ENCODE data around the gene HEATR3. TPM values are rescaled to one million over a fixed set of nuclear protein-coding genes. Genes with fewer than 3 reads are reported as not detected.

The HEATR3 gene
- total and polyA plus RNA-seq, 2 of the 8 experiments (the other 6 are each of a cell fraction or from before 2014, with no cell fraction given): 13.0 to 29.2 TPM

- ChIA-PET POLR2A (ENCODE audit: partially characterized antibody) (no interaction called here), CTCF (ENCODE audit: partially characterized antibody) (no interaction called here)
- no peak overlapping the region for H2BK120ac ChIP-seq (replicated peaks; ENCODE audit: low read depth, low read length)
- no peaks in the 10 kb centered on the region for H3K79me2 ChIP-seq (ENCODE audit: control insufficient read depth in 1 of 2, insufficient read depth in 2 of 2, low read length in 2 of 2)
- H3K23ac ChIP-seq (ENCODE audit: insufficient read length): no peak overlapping the region
- FAIRE-seq (no peak), DNase-seq (ENCODE audit: low read depth in 1 of 2, low spot score in 2 of 2) (no peak)
- no peak overlapping the region for H3K4me2 ChIP-seq (ENCODE audit: insufficient read depth in 1 of 2, low read depth in 2 of 2, low read length in 2 of 2)
- no peak overlapping the region for H3K56ac ChIP-seq (replicated peaks; ENCODE audit: insufficient read length, low read depth, low read length)
- H3K27me3 ChIP-seq (replicated peaks in 1 of 4; ENCODE audit: control insufficient read depth in 3 of 4, extremely low read depth in 1 of 4, insufficient read depth in 3 of 4, low read length in 3 of 4): no peaks in the 10 kb centered on the region
- H3K9me3 ChIP-seq (ENCODE audit: insufficient read depth in 2 of 2, low read depth in 1 of 2, low read length in 1 of 2): no peaks in the 10 kb centered on the region
- H2AFZ ChIP-seq (ENCODE audit: low read length): no peak overlapping the region
- no peaks in the 10 kb centered on the region for H3K23me2 ChIP-seq (ENCODE audit: low read depth, low read length)
- H4K20me1 ChIP-seq (replicated peaks in 1 of 2; ENCODE audit: control insufficient read depth in 1 of 2, insufficient read depth in 2 of 2, low read length in 2 of 2): no peaks in the 10 kb centered on the region
- H2BK20ac ChIP-seq (ENCODE audit: low read length): no peak overlapping the region
- H2AK5ac ChIP-seq (ENCODE audit: low read depth, low read length): no peak overlapping the region
- H3K4me3 ChIP-seq (ENCODE audit: extremely low read depth in 1 of 4, insufficient read depth in 2 of 4, low read depth in 3 of 4, low read length in 4 of 4): no peak overlapping the region
- H3K4ac ChIP-seq (replicated peaks; ENCODE audit: insufficient read length, low read depth, low read length): no peak overlapping the region
- no peak overlapping the region for H2BK15ac ChIP-seq (ENCODE audit: low read length)
- H2BK5ac ChIP-seq (ENCODE audit: low read depth, low read length): no peak overlapping the region
- H3K36me3 ChIP-seq (ENCODE audit: control insufficient read depth in 2 of 4, insufficient read depth in 4 of 4, low read length in 3 of 4): no peaks in the 10 kb centered on the region
- H2BK12ac ChIP-seq (ENCODE audit: low read depth, low read length): no peak overlapping the region
- H3K14ac ChIP-seq (ENCODE audit: insufficient read length): no peak overlapping the region
- no peak overlapping the region for H3K27ac ChIP-seq (ENCODE audit: low read depth, low read length)
- H4K5ac ChIP-seq (ENCODE audit: insufficient read length, low read depth, low read length): no peak overlapping the region
- H3K4me1 ChIP-seq (replicated peaks in 1 of 4; ENCODE audit: control insufficient read depth in 3 of 4, insufficient read depth in 4 of 4, low read length in 3 of 4): no peaks in the 10 kb centered on the region
- H4K8ac ChIP-seq (ENCODE audit: extremely low read depth, insufficient read depth, low read length): no peak overlapping the region
- TF ChIP-seq TBP (IDR thresholded peaks at IDR 0.05; ENCODE audit: low read depth, low read length) (no peak), CBX5 (IDR thresholded peaks at IDR 0.05; ENCODE audit: low read depth, low read length) (no peak), EP300 (IDR thresholded peaks at IDR 0.05; ENCODE audit: borderline replicate concordance in 1 of 2, low read depth in 2 of 2, low read length in 2 of 2) (no peak), SP4 (IDR thresholded peaks at IDR 0.05; ENCODE audit: low read length) (no peak), SIN3A (conservative IDR thresholded peaks at IDR 0.05 in 1 of 2, IDR thresholded peaks at IDR 0.05 in 1 of 2; ENCODE audit: low read depth in 1 of 2, low read length in 2 of 2) (no peak)
- no peaks in the 10 kb centered on the region for H3K79me1 ChIP-seq (ENCODE audit: low read depth, low read length)
- 78% methylated on average over 1 of the region's 1 CpG; no CpG with 5 or more reads in 1 of the 2 experiments for WGBS, 2 experiments (ENCODE audit: extremely low coverage in 1 of 2, insufficient coverage in 1 of 2, insufficient read length in 1 of 2, insufficient replicate concordance in 2 of 2, low coverage in 1 of 2, low lambda C conversion rate in 2 of 2, missing lambda C conversion rate in 1 of 2)
- H3K18ac ChIP-seq (ENCODE audit: extremely low read depth, low read length): no peak overlapping the region
- no peak overlapping the region for H4K91ac ChIP-seq (replicated peaks; ENCODE audit: insufficient read length, low read length)
- no peak overlapping the region for H3K9ac ChIP-seq (replicated peaks in 1 of 4; ENCODE audit: extremely low read depth in 1 of 4, low read depth in 3 of 4, low read length in 3 of 4)
Measured at GRCh38 chr16:50139580-50139979, 73.8 kb downstream of the HEATR3 start.
